Skeletal muscle tissue (tissue), 4 donors: ENCODE measurements around the gene CLEC18B. TPM values are rescaled to one million over a fixed set of nuclear protein-coding genes. Genes with fewer than 3 reads are reported as not detected.
"Not testable (repeated sequence)": the region's sequence is repeated elsewhere in the genome, so short reads cannot be mapped to it uniquely, and the experiment has no call there.

Experiments used
- H3K27ac ChIP-seq: one replicate; pipeline ENCODE4 v1.7.0; 2013; ENCODE audit warnings: mild to moderate bottlenecking, low read depth, low read length, inconsistent platforms
- H3K27me3 ChIP-seq, 3 donors: one replicate each; pipeline ENCODE4 v1.7.0; 2013; ENCODE audit warnings: low read length in 3 of 3; ENCODE audit not compliant: control insufficient read depth in 3 of 3, insufficient read depth in 3 of 3
- H3K36me3 ChIP-seq, 3 donors: one replicate each; pipeline ENCODE4 v1.7.0; 2013; ENCODE audit warnings: low read length in 3 of 3; ENCODE audit not compliant: control insufficient read depth in 3 of 3, insufficient read depth in 3 of 3
- H3K4me1 ChIP-seq, 3 donors: one replicate each; pipeline ENCODE4 v1.7.0; 2013; ENCODE audit warnings: low read length in 3 of 3, mild to moderate bottlenecking in 3 of 3; ENCODE audit not compliant: control insufficient read depth in 3 of 3, insufficient read depth in 3 of 3
- H3K4me3 ChIP-seq, 3 donors: one replicate each; pipeline ENCODE4 v1.7.0; 2013; ENCODE audit warnings: low read length in 3 of 3
- H3K9ac ChIP-seq, 3 donors: one replicate each; pipeline ENCODE4 v1.7.0; 2013; ENCODE audit warnings: low read length in 3 of 3, mild to moderate bottlenecking in 3 of 3, moderate library complexity in 2 of 3, low read depth in 1 of 3
- H3K9me3 ChIP-seq, 3 donors: one replicate each; pipeline ENCODE4 v1.7.0; 2013; ENCODE audit warnings: low read length in 3 of 3; ENCODE audit not compliant: control insufficient read depth in 3 of 3
- total RNA-seq: library from RNA; depleted of rRNA; stranded (reverse); fragments of >200 nt; gene quantifications from one replicate; pipeline ENCODE4 v1.2.3, GENCODE V29; 2014
- donor health status: Osteomylitis.

CLEC18B gene
- total RNA-seq, 1 donor from 2014 or later, result 2.1 TPM

DNA sequence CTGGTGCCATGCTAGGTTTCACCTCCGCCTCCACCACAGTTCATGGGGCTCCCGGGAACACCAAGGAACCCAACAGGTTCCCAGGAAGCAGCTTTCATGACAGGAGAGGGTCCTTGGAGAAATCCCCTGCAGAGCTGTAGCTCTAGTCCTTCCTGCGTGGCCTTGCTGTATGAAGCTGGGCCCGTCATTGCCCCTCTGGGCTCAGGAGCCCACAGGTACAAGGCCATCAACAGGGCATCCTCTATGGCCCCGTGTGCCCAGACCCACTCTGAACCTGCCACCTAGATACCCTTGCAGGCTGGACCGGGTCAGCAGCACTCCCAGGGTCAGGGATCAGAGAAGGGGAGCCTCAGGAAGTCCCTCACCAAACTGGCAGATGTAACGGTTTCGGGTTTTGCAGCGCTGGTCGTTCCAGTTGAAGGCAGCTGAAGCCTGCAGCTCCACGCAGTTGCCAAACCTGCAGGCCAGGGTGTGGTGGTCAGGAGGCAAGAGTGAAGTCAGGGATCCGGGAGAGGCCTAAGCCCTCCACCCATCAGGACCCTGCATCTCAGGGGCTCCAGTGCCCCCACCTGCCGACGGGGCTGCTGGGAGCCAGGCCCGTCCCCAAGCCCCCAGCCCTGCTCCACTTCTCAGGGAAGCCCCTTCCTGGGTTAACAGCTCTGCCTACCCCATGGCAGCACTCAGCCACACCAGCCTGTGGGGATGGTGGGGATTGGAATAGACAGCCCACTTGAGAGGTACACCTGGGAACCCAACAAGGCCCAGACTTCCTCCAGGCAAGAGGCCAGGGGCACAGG lies 11.9 kb downstream of the CLEC18B start:
- not testable (repeated sequence) for H3K36me3 ChIP-seq, H3K27me3 ChIP-seq, H3K9me3 ChIP-seq, H3K4me3 ChIP-seq, H3K4me1 ChIP-seq, H3K27ac ChIP-seq, H3K9ac ChIP-seq

DNA sequence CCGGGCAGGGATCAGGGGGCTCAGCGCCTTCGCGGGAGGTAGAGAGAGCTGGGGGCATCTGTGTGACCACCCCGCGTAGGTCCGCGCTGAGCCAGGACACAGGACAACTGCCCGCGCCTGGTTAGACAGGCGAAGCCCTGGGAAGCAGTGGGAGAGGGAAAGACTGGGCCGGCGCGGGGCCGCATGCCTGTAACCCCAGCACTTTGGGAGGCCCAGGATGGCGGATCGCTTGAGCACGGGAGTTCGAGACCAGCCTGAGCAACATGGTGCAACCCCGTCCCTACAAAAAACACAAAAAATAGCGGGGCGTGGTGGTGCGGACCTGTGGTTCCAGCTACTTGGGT lies 13.9 kb downstream of the CLEC18B start:
- not testable (repeated sequence) for H3K36me3 ChIP-seq, H3K4me1 ChIP-seq, H3K9me3 ChIP-seq, H3K27me3 ChIP-seq, H3K27ac ChIP-seq
- Histone ChIP-seq H3K4me3 (peak overlapping the region in 1 of 3 donors; percentile 35), H3K9ac (peak overlapping the region in 1 of 3 donors; percentile 53)

DNA sequence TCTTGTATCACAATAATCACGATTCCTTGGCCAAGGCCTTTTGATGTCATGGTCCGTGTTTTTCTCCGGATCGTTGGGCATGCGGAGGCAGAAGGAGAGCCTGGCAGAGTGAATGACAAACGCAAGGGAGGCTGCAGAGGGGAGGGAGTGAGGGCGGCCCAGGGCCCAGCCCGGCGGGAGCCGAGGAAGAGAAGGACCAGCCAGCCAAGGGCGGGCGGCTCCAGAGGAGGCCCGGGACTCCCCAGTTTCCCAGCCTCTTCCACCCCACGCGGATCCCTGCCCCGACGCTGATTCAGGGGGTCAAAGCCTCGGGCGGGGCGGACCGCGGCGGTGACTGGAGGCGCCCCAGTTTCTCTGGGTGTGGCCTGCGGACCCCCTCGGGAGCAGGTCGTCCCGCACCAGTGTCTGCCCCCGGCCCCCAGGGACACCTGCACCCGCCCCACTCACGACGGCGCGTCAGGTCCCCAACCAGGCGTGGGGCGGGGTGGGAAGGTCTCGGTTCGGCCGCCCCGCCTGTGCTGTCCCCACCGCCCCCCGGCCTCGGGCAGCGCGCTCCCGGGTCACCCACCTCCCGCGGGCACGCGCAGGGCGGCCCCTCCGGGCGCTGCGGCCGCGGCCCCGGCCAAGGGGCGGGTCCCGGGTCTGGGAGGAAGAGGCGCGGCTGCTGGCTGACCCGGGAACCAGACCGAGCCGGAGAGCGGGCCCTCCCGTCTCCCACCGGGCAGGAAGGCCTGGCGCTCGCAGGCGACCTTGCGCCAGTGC lies 14.5 kb downstream of the CLEC18B start:
- not testable (repeated sequence) for H3K27me3 ChIP-seq, H3K9me3 ChIP-seq, H3K36me3 ChIP-seq, H3K27ac ChIP-seq, H3K4me1 ChIP-seq
- peak overlapping the region in 1 of 3 donors; percentile 35 for H3K4me3 ChIP-seq
- peak overlapping the region in 1 of 3 donors; percentile 53 for H3K9ac ChIP-seq

DNA sequence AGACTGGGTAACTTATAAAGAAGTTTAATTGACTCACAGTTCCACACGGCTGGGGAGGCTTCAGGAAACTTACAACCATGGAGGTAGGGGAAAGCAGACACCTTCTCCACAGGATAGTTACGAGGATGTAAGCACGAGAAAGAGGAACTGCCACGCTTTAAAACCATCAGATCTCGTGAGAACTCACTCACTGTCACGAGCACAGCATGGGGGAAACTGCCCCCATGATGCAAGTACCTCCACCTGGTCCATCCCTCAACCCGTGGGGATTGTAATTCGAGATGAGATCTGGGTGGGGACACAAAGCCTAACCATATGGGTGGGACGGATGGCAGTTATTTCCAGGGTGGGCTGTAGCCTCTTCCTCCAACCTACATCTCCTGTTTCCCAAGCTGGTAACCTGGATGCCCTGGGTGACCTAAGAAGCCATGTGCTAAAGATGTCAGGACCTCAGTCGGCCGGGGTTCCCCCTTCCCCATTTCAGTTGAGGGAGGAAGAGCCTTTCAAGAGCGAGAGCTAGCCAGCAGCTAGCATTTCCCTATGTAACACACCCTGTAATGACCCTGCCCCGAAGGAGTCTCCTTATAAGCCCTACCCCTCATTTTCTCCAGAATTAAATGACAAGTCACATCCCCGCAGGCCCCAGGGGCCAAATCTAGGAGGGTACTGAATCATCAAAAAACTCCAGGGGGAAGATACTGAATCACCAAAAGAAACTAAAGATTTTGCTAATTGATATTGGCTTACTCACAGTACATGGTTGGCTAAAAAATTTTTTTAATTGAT lies 16.9 kb downstream of the CLEC18B start:
- H3K27me3 ChIP-seq, H3K4me3 ChIP-seq, H3K4me1 ChIP-seq, H3K36me3 ChIP-seq, H3K9ac ChIP-seq, H3K27ac ChIP-seq, H3K9me3 ChIP-seq: not testable (repeated sequence)

DNA sequence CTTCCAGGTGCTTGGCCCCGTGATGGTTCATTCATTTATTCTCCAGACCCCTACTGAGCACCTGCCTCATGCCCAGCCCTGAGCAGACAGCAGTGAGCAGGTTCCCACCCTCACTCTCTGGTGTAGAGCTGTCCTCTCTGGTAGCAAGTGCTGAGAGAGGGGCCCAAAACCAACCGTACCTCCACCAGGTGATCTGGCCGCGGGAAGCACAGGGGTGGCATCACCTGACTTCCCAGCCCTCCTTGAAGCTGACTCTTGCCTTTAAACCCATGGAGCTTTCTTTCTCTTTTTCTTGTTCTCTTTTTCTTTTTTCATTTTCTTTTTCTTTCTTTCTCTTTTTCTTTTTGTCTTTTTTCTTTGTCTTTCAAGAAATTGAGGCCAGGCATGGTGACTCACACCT lies 21.0 kb downstream of the CLEC18B start:
- H3K9ac ChIP-seq, H3K4me3 ChIP-seq, H3K27ac ChIP-seq, H3K27me3 ChIP-seq, H3K36me3 ChIP-seq, H3K4me1 ChIP-seq, H3K9me3 ChIP-seq: not testable (repeated sequence)

DNA sequence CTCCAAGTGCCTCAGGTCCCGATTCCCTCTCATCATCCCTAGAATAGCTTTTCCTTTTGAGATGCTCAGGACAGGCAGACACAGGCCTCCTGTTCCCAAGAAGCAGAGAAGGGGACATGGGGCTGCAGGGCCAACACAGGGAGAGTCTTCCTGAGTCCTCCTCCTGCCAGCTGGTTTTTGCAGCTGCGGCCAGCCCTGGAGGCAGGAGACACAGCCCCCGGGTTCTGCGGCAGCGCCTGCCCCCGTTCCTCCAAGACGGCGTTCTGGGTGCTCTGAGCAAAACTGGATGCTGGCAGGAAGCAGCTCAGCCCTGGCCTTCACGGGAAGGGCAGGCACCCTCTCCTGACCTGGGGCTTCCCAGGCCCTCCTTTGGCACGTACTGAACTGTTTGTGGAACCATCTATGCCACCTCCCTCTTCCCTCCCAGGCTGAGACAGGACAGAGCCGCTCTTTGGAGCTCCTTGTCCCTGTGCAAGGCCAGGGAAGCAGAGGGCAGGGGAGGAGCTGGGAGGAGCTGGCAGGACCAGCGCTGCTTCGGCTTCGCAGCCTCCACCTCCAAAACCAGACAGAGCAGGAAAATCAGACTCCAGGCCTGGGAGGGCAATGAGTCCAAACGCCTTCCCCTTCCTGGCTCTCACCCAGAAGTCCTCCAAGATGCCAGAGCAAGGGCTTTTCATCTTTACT lies 22.9 kb downstream of the CLEC18B start:
- not testable (repeated sequence) for H3K27ac ChIP-seq, H3K4me1 ChIP-seq, H3K9me3 ChIP-seq, H3K27me3 ChIP-seq, H3K4me3 ChIP-seq, H3K36me3 ChIP-seq, H3K9ac ChIP-seq

DNA sequence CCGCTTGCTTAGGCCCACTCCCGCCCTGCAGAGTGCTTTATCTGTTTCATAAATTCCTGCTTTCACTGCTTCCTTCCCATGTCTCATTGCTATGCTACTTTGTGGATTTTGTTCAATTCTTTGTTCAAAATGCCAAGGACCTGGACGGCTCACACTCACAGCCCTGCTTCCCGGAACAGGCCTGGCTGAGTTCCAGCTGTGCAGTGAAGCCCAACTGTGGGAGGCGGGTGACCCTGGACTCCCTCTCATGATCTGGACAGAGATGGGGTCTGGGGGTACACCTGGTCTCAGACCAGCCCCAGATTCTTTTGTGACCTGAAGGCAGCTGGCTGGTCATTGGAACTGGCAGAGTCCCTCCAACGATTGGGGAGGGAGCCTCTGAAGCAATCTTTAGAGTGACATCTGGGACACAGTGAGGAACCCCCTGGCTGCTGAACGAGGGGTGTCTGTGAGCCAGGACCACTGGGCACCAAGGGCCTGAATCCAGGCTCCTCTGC lies 24.7 kb downstream of the CLEC18B start:
- H3K9ac ChIP-seq, H3K4me3 ChIP-seq, H3K27ac ChIP-seq, H3K36me3 ChIP-seq, H3K9me3 ChIP-seq, H3K4me1 ChIP-seq, H3K27me3 ChIP-seq: not testable (repeated sequence)

DNA sequence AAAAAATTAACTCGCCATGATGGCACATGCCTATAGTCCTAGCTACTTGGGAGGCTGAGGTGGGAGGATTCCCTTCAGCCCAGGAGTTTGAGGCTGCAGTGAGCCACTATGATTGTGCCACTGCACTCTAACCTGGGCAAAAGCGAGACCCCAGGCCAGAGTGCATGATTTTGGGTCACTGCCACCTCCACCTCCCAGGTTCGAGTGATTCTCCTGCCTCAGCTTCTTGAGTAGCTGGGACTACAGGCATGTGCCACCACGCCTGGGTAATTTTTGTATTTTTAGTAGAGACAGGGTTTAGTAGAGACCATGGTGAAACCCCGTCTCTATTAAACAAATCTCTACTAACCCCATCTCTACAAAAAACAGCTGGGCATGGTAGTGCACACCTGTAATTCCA lies 26.7 kb downstream of the CLEC18B start:
- not testable (repeated sequence) for H3K36me3 ChIP-seq, H3K27me3 ChIP-seq, H3K9me3 ChIP-seq, H3K4me3 ChIP-seq, H3K27ac ChIP-seq, H3K9ac ChIP-seq, H3K4me1 ChIP-seq

DNA sequence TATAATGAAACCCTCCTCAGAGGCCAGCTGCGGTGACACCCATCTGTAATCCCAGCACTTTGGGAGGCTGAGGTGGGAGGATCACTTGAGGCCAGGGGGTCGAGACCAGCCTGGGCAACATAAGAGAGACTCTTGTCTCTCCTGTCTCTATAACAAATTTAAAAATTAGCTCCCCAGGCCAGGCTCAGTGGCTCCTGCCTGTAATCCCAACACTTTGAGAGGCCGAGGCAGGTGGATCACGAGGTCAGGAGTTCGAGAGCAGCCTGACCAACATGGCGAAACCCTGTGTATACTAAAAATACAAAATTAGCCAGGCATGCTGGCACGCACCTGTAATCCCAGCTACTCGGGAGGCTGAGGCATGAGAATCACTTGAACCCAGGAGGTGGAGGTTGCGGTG lies 27.1 kb downstream of the CLEC18B start:
- not testable (repeated sequence) for H3K27ac ChIP-seq, H3K4me1 ChIP-seq, H3K36me3 ChIP-seq, H3K9me3 ChIP-seq, H3K4me3 ChIP-seq, H3K9ac ChIP-seq, H3K27me3 ChIP-seq
